HepG2 (cell line): ENCODE results near the gene MGAT4D. TPM values are rescaled to one million over a fixed set of nuclear protein-coding genes. Genes with fewer than 3 reads are reported as not detected.

ENCODE experiments used
- ELF4 ChIP-seq: sonication (generic); formaldehyde crosslinking; IDR thresholded peaks from 2 replicates; pipeline ENCODE4 v1.5.0; 2020; ENCODE audit warnings: missing genetic modification reagents, mild to moderate bottlenecking, moderate library complexity, borderline replicate concordance
- HNRNPL ChIP-seq: fragments of 200-400 bp; formaldehyde crosslinking; IDR thresholded peaks from 2 replicates; pipeline ENCODE4 v1.6.1; 2017; ENCODE audit warnings: mild to moderate bottlenecking, low read depth, low read length
- KLF12 ChIP-seq: sonication (generic); formaldehyde crosslinking; IDR thresholded peaks from 2 replicates; pipeline ENCODE4 v1.4.0; 2020; ENCODE audit warnings: missing genetic modification reagents, borderline replicate concordance
- MIER3 ChIP-seq: IDR thresholded peaks from 2 replicates; pipeline ENCODE4 v1.6.1; 2016; ENCODE audit warnings: missing compliant biosample characterization, borderline replicate concordance
- PHF8 ChIP-seq: sonication (generic); formaldehyde crosslinking; IDR thresholded peaks from 2 replicates; pipeline ENCODE4 v1.5.0; 2020; ENCODE audit warnings: missing genetic modification reagents
- PTBP1 ChIP-seq: fragments of 200-400 bp; formaldehyde crosslinking; IDR thresholded peaks from 2 replicates; pipeline ENCODE4 v1.6.1; 2018; ENCODE audit warnings: low read length, low read depth; ENCODE audit not compliant: poor library complexity, severe bottlenecking
- SKI ChIP-seq: fragments of 450-650 bp; IDR thresholded peaks from one replicate; pipeline ENCODE4 v1.6.1; 2018; ENCODE audit warnings: mild to moderate bottlenecking; ENCODE audit not compliant: partially characterized antibody
- SMAD3 ChIP-seq: sonication (generic); formaldehyde crosslinking; IDR thresholded peaks from 2 replicates; pipeline ENCODE4 v1.4.0; 2020; ENCODE audit warnings: missing genetic modification reagents
- SPEN ChIP-seq: sonication (generic); formaldehyde crosslinking; IDR thresholded peaks from 2 replicates; pipeline ENCODE4 v1.5.1; 2020; ENCODE audit warnings: low read depth, mild to moderate bottlenecking, missing genetic modification reagents
- TAF15 ChIP-seq: fragments of 200-400 bp; formaldehyde crosslinking; IDR thresholded peaks from one replicate; pipeline ENCODE4 v1.6.1; 2018; ENCODE audit warnings: mild to moderate bottlenecking, low read depth, low read length; ENCODE audit not compliant: poor library complexity, severe bottlenecking
- TBX3 ChIP-seq: fragments of 450-650 bp; IDR thresholded peaks from 2 replicates; pipeline ENCODE4 v1.6.1; 2017; ENCODE audit warnings: antibody characterized with exemption, mild to moderate bottlenecking, inconsistent platforms, borderline replicate concordance
- TEAD2 ChIP-seq: sonication (generic); formaldehyde crosslinking; IDR thresholded peaks from 2 replicates; pipeline ENCODE4 v1.9.0; 2021; ENCODE audit warnings: missing genetic modification reagents
- ZFP36L1 ChIP-seq: sonication (generic); formaldehyde crosslinking; IDR thresholded peaks from 2 replicates; pipeline ENCODE4 v1.8.0; 2022; ENCODE audit warnings: mild to moderate bottlenecking, missing genetic modification reagents, moderate library complexity
- ZKSCAN8 ChIP-seq: IDR thresholded peaks from 2 replicates; pipeline ENCODE4 v1.6.1; 2016; ENCODE audit warnings: borderline replicate concordance, missing genetic modification reagents, missing compliant biosample characterization
- ZNF441 ChIP-seq: sonication (generic); formaldehyde crosslinking; IDR thresholded peaks from 2 replicates; pipeline ENCODE4 v1.7.0; 2021; ENCODE audit warnings: missing genetic modification reagents, borderline replicate concordance
- ZNF605 ChIP-seq: sonication (generic); formaldehyde crosslinking; IDR thresholded peaks from 2 replicates; pipeline ENCODE4 v1.8.0; 2022; ENCODE audit warnings: mild to moderate bottlenecking, missing genetic modification reagents
- ZNF777 ChIP-seq: sonication (generic); formaldehyde crosslinking; IDR thresholded peaks from 2 replicates; pipeline ENCODE4 v1.4.0; 2020; ENCODE audit warnings: missing genetic modification reagents
- ZSCAN9 ChIP-seq: IDR thresholded peaks from 2 replicates; pipeline ENCODE4 v1.6.1; 2016; ENCODE audit warnings: borderline replicate concordance
- polyA plus RNA-seq, 8 experiments: library from polyadenylated mRNA; depleted of rRNA in 3 of 8; stranded (reverse) in 7 of 8; unstranded in 1 of 8; fragments of >200 nt; fragmentation: Illumina TruSeq in 4 of 8; extraction: Trizol in 4 of 8; gene quantifications; 2 replicates each; pipeline versions ENCODE4 v1.2.1 to v1.2.3, GENCODE V29; 2011 to 2016; ENCODE audit warnings: low read depth in 4 of 8, missing spikeins in 1 of 8, mixed read lengths in 1 of 8; ENCODE audit not compliant: insufficient read depth in 1 of 8
- total RNA-seq, 5 experiments: library from RNA; depleted of rRNA; stranded (reverse); fragments of >200 nt; fragmentation: Illumina TruSeq; extraction: Trizol; gene quantifications; 2 replicates each; pipeline ENCODE4 v1.2.3, GENCODE V29; 2016; ENCODE audit warnings: low read depth in 1 of 5
- TF ChIP-seq, protein P1 (sequence below): sonication (generic); formaldehyde crosslinking; IDR thresholded peaks from 2 replicates; pipeline ENCODE4 v1.4.0; 2020; ENCODE audit warnings: missing genetic modification reagents, borderline replicate concordance
- TF ChIP-seq, protein P2 (sequence below): sonication (generic); formaldehyde crosslinking; IDR thresholded peaks from 2 replicates; pipeline ENCODE4 v1.5.1; 2020; ENCODE audit warnings: mild to moderate bottlenecking, missing genetic modification reagents, moderate library complexity
- TF ChIP-seq, protein P3 (sequence below): IDR thresholded peaks from 2 replicates; pipeline ENCODE4 v1.6.1; 2016
- TF ChIP-seq, protein P4 (sequence below): sonication (generic); formaldehyde crosslinking; IDR thresholded peaks from 2 replicates; pipeline ENCODE4 v1.5.1; 2020; ENCODE audit warnings: missing genetic modification reagents, mild to moderate bottlenecking, borderline replicate concordance

Gene MGAT4D
- total and polyA plus RNA-seq, 2 of the 13 experiments (the other 11 are each of a cell fraction or from before 2014, with no cell fraction given): not detected

DNA sequence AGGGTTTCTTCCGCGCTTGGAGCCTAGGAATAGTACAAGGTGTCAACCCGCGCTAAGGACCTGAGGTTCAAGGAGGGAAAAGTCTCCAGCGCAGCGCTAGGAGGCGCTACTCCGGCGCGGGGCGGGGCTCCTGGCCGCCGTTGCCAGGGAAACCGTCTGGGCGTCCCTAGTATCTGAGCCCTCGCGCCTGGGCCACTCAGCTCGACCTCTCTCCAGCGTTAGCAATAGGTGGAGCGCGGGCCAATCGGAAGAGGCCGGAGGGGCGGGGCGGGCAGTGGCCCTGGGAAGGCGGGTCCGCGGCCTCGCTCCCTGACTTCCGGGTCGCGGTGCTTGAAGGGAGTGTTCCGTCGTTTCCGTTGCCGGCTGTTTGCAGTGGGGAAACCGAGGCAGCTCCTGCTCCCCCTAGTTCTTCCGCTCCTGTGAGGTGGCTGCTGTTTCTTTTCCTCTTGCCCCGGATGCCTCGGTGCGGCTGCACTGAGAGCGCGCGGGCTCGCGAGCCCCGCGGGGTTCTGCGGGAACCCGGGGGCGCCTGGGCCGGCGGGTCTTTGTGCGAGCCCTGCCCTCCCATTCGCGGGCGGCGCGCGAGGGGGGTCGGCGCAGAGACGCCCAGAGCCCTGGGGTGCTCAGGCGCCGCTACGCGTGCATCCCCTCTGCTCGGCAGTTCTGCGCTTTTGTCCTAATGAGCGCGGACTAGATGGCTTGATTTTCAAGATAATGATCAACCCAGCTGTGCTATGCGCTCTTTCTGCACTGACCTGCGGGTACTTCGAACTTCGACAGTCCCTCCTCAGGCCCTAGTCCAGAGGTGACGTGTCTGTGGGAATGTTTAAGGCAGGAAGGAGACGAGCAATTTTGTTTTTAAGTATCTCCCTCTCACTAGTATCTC is 26.0 kb upstream of the MGAT4D start, which contains the start of gene ELMOD2 (continued):
- TF ChIP-seq, protein P1, sequence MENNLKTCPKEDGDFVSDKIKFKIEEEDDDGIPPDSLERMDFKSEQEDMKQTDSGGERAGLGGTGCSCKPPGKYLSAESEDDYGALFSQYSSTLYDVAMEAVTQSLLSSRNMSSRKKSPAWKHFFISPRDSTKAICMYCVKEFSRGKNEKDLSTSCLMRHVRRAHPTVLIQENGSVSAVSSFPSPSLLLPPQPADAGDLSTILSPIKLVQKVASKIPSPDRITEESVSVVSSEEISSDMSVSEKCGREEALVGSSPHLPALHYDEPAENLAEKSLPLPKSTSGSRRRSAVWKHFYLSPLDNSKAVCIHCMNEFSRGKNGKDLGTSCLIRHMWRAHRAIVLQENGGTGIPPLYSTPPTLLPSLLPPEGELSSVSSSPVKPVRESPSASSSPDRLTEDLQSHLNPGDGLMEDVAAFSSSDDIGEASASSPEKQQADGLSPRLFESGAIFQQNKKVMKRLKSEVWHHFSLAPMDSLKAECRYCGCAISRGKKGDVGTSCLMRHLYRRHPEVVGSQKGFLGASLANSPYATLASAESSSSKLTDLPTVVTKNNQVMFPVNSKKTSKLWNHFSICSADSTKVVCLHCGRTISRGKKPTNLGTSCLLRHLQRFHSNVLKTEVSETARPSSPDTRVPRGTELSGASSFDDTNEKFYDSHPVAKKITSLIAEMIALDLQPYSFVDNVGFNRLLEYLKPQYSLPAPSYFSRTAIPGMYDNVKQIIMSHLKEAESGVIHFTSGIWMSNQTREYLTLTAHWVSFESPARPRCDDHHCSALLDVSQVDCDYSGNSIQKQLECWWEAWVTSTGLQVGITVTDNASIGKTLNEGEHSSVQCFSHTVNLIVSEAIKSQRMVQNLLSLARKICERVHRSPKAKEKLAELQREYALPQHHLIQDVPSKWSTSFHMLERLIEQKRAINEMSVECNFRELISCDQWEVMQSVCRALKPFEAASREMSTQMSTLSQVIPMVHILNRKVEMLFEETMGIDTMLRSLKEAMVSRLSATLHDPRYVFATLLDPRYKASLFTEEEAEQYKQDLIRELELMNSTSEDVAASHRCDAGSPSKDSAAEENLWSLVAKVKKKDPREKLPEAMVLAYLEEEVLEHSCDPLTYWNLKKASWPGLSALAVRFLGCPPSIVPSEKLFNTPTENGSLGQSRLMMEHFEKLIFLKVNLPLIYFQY: no peak; the same call in 1 of the 2 replicates
- TF ChIP-seq ELF4 (CRISPR knock-in tag): no peak
- peak; percentile 81 for TF ChIP-seq ZNF777 (CRISPR knock-in tag)
- TF ChIP-seq ZFP36L1 (CRISPR knock-in tag): no peak
- TF ChIP-seq, protein P2, sequence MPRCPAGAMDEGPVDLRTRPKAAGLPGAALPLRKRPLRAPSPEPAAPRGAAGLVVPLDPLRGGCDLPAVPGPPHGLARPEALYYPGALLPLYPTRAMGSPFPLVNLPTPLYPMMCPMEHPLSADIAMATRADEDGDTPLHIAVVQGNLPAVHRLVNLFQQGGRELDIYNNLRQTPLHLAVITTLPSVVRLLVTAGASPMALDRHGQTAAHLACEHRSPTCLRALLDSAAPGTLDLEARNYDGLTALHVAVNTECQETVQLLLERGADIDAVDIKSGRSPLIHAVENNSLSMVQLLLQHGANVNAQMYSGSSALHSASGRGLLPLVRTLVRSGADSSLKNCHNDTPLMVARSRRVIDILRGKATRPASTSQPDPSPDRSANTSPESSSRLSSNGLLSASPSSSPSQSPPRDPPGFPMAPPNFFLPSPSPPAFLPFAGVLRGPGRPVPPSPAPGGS (CRISPR knock-in tag): peak; percentile 60; the same call in 1 of the 2 replicates
- peak; percentile 35; the same call in 1 of the 2 replicates for TF ChIP-seq ZNF441 (CRISPR knock-in tag)
- peak; percentile 94 for TF ChIP-seq KLF12 (CRISPR knock-in tag)
- TF ChIP-seq, protein P3, sequence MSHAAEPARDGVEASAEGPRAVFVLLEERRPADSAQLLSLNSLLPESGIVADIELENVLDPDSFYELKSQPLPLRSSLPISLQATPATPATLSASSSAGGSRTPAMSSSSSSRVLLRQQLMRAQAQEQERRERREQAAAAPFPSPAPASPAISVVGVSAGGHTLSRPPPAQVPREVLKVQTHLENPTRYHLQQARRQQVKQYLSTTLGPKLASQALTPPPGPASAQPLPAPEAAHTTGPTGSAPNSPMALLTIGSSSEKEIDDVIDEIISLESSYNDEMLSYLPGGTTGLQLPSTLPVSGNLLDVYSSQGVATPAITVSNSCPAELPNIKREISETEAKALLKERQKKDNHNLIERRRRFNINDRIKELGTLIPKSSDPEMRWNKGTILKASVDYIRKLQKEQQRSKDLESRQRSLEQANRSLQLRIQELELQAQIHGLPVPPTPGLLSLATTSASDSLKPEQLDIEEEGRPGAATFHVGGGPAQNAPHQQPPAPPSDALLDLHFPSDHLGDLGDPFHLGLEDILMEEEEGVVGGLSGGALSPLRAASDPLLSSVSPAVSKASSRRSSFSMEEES (CRISPR knock-in tag): no peak
- TF ChIP-seq, protein P4, sequence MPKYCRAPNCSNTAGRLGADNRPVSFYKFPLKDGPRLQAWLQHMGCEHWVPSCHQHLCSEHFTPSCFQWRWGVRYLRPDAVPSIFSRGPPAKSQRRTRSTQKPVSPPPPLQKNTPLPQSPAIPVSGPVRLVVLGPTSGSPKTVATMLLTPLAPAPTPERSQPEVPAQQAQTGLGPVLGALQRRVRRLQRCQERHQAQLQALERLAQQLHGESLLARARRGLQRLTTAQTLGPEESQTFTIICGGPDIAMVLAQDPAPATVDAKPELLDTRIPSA (CRISPR knock-in tag): no peak
- TF ChIP-seq ZKSCAN8 (CRISPR knock-in tag): no peak
- no peak for TF ChIP-seq TBX3
- TF ChIP-seq SMAD3 (CRISPR knock-in tag): no peak
- no peak for TF ChIP-seq MIER3 (CRISPR knock-in tag)
- TF ChIP-seq SKI: peak; percentile 61
- TF ChIP-seq PHF8: peak; percentile 93
- no peak for TF ChIP-seq HNRNPL
- no peak for TF ChIP-seq PTBP1
- TF ChIP-seq ZNF605 (CRISPR knock-in tag): no peak; the same call in 1 of the 2 replicates
- peak; percentile 56 for TF ChIP-seq TAF15
- TF ChIP-seq ZSCAN9: peak; percentile 80; the same call in 1 of the 2 replicates
- TF ChIP-seq TEAD2 (CRISPR knock-in tag): no peak
- TF ChIP-seq SPEN: peak; percentile 67
